ENCODE results near the gene RNF186. TPM values are rescaled to one million over a fixed set of nuclear protein-coding genes. Genes with fewer than 3 reads are reported as not detected.
A peak's percentile ranks its signal among the peaks of the same experiment; 100 is the strongest.

RNF186 gene
- total and polyA plus RNA-seq, 4 donors: 0.17 to 0.38 (median 0.28) TPM

DNA sequence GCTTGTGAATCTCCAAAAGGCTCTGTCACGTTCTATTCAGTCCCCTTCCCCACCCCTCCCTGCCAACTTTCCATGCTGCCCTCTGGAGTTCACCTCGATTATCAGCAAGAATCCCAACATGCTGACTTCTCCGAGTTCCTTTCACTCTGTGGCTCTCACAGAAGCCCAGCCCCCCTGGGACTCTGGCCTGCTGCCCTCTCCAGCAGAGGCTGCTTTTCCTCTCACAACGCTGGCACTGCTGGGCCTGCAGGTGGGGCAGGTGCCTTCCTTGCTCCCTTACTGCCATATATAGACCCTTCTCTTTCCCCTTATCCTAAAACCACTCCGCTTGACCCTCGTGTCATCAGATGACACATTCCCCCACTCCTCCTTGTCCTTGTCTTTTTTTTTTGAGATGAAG, 10.2 kb upstream of the RNF186 start:
- TF ChIP-seq SP1 (IDR thresholded peaks at IDR 0.05) (peak; percentile 50), YY1 (IDR thresholded peaks at IDR 0.05) (no peak), EGR1 (IDR thresholded peaks at IDR 0.05; ENCODE audit: low read depth in 2 of 2) (no peak), FOXA1 (IDR thresholded peaks at IDR 0.05) (no peak), HNF4G (IDR thresholded peaks at IDR 0.05) (no peak), TAF1 (conservative IDR thresholded peaks at IDR 0.05) (no peak), ZBTB33 (IDR thresholded peaks at IDR 0.05) (no peak), GABPA (IDR thresholded peaks at IDR 0.05 in 1 of 2, conservative IDR thresholded peaks at IDR 0.05 in 1 of 2) (no peak), NR2F2 (IDR thresholded peaks at IDR 0.05) (no peak), MAX (IDR thresholded peaks at IDR 0.05) (no peak), HNF4A (conservative IDR thresholded peaks at IDR 0.05) (peak; percentile 10 to 45), FOXA2 (IDR thresholded peaks at IDR 0.05) (no peak), JUND (IDR thresholded peaks at IDR 0.05) (no peak), ATF3 (IDR thresholded peaks at IDR 0.05) (no peak), RXRA (IDR thresholded peaks at IDR 0.05) (peak; percentile 6 to 48), REST (IDR thresholded peaks at IDR 0.05) (no peak), RAD21 (IDR thresholded peaks at IDR 0.05) (peak; percentile 19 to 53)
- TF ChIP-seq, protein P1, sequence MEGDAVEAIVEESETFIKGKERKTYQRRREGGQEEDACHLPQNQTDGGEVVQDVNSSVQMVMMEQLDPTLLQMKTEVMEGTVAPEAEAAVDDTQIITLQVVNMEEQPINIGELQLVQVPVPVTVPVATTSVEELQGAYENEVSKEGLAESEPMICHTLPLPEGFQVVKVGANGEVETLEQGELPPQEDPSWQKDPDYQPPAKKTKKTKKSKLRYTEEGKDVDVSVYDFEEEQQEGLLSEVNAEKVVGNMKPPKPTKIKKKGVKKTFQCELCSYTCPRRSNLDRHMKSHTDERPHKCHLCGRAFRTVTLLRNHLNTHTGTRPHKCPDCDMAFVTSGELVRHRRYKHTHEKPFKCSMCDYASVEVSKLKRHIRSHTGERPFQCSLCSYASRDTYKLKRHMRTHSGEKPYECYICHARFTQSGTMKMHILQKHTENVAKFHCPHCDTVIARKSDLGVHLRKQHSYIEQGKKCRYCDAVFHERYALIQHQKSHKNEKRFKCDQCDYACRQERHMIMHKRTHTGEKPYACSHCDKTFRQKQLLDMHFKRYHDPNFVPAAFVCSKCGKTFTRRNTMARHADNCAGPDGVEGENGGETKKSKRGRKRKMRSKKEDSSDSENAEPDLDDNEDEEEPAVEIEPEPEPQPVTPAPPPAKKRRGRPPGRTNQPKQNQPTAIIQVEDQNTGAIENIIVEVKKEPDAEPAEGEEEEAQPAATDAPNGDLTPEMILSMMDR (IDR thresholded peaks at IDR 0.05; ENCODE audit: low read depth, low read length, missing input control): peak; percentile 10
- Histone ChIP-seq H3K36me3 (ENCODE audit: control insufficient read depth in 4 of 4, insufficient read depth in 3 of 4, low read depth in 1 of 4, low read length in 3 of 4) (no peaks in the 10 kb centered on the region), H3K4me3 (ENCODE audit: low read depth in 1 of 3, low read length in 3 of 3) (no peak overlapping the region), H3K27me3 (ENCODE audit: control insufficient read depth in 4 of 4, insufficient read depth in 4 of 4, low read length in 3 of 4) (no peaks in the 10 kb centered on the region), H3K9ac (ENCODE audit: low read depth in 1 of 2, low read length in 2 of 2) (no peak overlapping the region), H3K9me3 (ENCODE audit: control insufficient read depth in 4 of 4, low read length in 3 of 4) (no peaks in the 10 kb centered on the region), H3K27ac (ENCODE audit: low read depth in 1 of 2, low read length in 2 of 2) (no peak overlapping the region), H3K4me1 (ENCODE audit: control insufficient read depth in 4 of 4, insufficient read depth in 4 of 4, low read length in 3 of 4) (peaks cover 3 to 9% (median 6%) of the 10 kb centered on the region in 4 donors)
- 38% methylated on average over 6 of the region's 6 CpGs for WGBS
- DNase-seq (ENCODE audit: low spot score): no peak
